ENCODE data around the gene CASQ2. TPM values are rescaled to one million over a fixed set of nuclear protein-coding genes. Genes with fewer than 3 reads are reported as not detected.

The CASQ2 gene
- total and polyA plus RNA-seq, 2 donors (not counting 1 experiment from before 2014, with no cell fraction given): not detected

GRCh38 chr1:115712911-115713609 lies 55.5 kb downstream of the CASQ2 start:
- POLR2A ChIA-PET: no interaction called here
- Histone ChIP-seq H3K79me2 (ENCODE audit: control insufficient read depth, insufficient read depth, low read length) (no peaks in the 10 kb centered on the region), H3K9ac (ENCODE audit: low read length) (no peak overlapping the region)

More at GRCh38 chr1:115712911-115713609, 55.5 kb downstream of the CASQ2 start:
- no peak overlapping the region for H3K4me3 Mint-ChIP-seq
- Histone ChIP-seq H3K36me3 (replicated peaks in 1 of 2; ENCODE audit: control extremely low read depth in 1 of 2, control insufficient read depth in 1 of 2, extremely low read depth in 1 of 2, insufficient read depth in 2 of 2, low read length in 1 of 2) (no peaks in the 10 kb centered on the region), H3K9me3 (ENCODE audit: control extremely low read depth in 1 of 3, control insufficient read depth in 2 of 3, insufficient read depth in 1 of 3, low read length in 2 of 3) (no peaks in the 10 kb centered on the region), H2AFZ (ENCODE audit: insufficient read depth, low read depth, low read length, poor library complexity, severe bottlenecking) (no peak overlapping the region), H3K4me2 (replicated peaks; ENCODE audit: low read depth, low read length, poor library complexity, severe bottlenecking) (no peak overlapping the region), H3K4me3 (ENCODE audit: control extremely low read depth in 1 of 5, extremely low read depth in 1 of 5, insufficient read depth in 1 of 5, low read depth in 2 of 5, low read length in 4 of 5) (no peak overlapping the region), H3K4me1 (ENCODE audit: control insufficient read depth in 2 of 2, insufficient read depth in 2 of 2, low read length in 2 of 2) (no peaks in the 10 kb centered on the region), H3K27me3 (replicated peaks in 1 of 4; ENCODE audit: control extremely low read depth in 1 of 4, control insufficient read depth in 3 of 4, insufficient read depth in 4 of 4, low read length in 3 of 4) (peaks cover 0 to 5% (median 0%) of the 10 kb centered on the region in 4 experiments), H3K27ac (ENCODE audit: low read length in 2 of 2) (no peak overlapping the region), H4K20me1 (ENCODE audit: control insufficient read depth, insufficient read depth, low read length, poor library complexity, severe bottlenecking) (no peaks in the 10 kb centered on the region)
- 86% methylated on average over 9 of the region's 10 CpGs for WGBS (ENCODE audit: insufficient coverage)
- CTCF ChIA-PET: interaction anchor here (0.6 to 0.7 kb wide), 3 partner anchors 11 to 1563 kb away, joined by 3 to 4 read pairs (median 3); no protein-coding TSS in a partner anchor
- DNase-seq (no peak), ATAC-seq (ENCODE audit: low read depth) (no peak)
- TF ChIP-seq EZH2 (IDR thresholded peaks at IDR 0.05; ENCODE audit: borderline replicate concordance, insufficient read depth, low read depth, low read length, poor library complexity, severe bottlenecking) (no peak), CTCF (IDR thresholded peaks at IDR 0.05) (no peak)
- peaks cover 19% of the 10 kb centered on the region for H3K27me3 Mint-ChIP-seq
- intact Hi-C loops (cut with micrococcal nuclease): no loop called here
- no peaks in the 10 kb centered on the region for H3K4me1 Mint-ChIP-seq
- no peaks in the 10 kb centered on the region for H3K9me3 Mint-ChIP-seq (ENCODE audit: insufficient read depth)
- H3K27ac Mint-ChIP-seq: no peak overlapping the region
